H9 (cell line): ENCODE results near the gene MRPL48. TPM values are rescaled to one million over a fixed set of nuclear protein-coding genes. Genes with fewer than 3 reads are reported as not detected.

ENCODE experiments used
- DNase-seq: peaks from one replicate; pipeline ENCODE4 v3.0.0-alpha.2; 2017
- H2AFZ ChIP-seq: one replicate; pipeline ENCODE4 v1.6.1; 2013; ENCODE audit warnings: mild to moderate bottlenecking, low read length, control low read depth, moderate library complexity
- H2AK5ac ChIP-seq: 2 replicates; pipeline ENCODE4 v1.6.1; 2013; ENCODE audit warnings: low read length, control low read depth, mixed read lengths; ENCODE audit not compliant: insufficient read length
- H2BK120ac ChIP-seq: one replicate; pipeline ENCODE4 v1.6.1; 2013; ENCODE audit warnings: low read depth, mild to moderate bottlenecking, low read length, control low read depth, inconsistent platforms; ENCODE audit not compliant: poor library complexity, severe bottlenecking
- H2BK12ac ChIP-seq: 2 replicates; pipeline ENCODE4 v1.6.1; 2013; ENCODE audit warnings: low read length, control low read depth, mixed read lengths, low read depth; ENCODE audit not compliant: insufficient read length
- H2BK15ac ChIP-seq: 2 replicates; pipeline ENCODE4 v1.6.1; 2013; ENCODE audit warnings: low read depth, low read length, control low read depth
- H2BK20ac ChIP-seq: one replicate; pipeline ENCODE4 v1.6.1; 2013; ENCODE audit warnings: low read depth, mild to moderate bottlenecking, low read length, control low read depth, inconsistent platforms; ENCODE audit not compliant: poor library complexity, severe bottlenecking
- H2BK5ac ChIP-seq: 2 replicates; pipeline ENCODE4 v1.6.1; 2013; ENCODE audit warnings: low read length, control low read depth, mixed read lengths; ENCODE audit not compliant: insufficient read length
- H3K14ac ChIP-seq: 2 replicates; pipeline ENCODE4 v1.6.1; 2013; ENCODE audit warnings: low read length, control low read depth; ENCODE audit not compliant: insufficient read depth
- H3K18ac ChIP-seq: 2 replicates; pipeline ENCODE4 v1.6.1; 2013; ENCODE audit warnings: low read depth, mild to moderate bottlenecking, mixed read lengths, low read length, control low read depth; ENCODE audit not compliant: insufficient read length
- H3K23ac ChIP-seq: 2 replicates; pipeline ENCODE4 v1.6.1; 2013; ENCODE audit warnings: low read length, control low read depth, mixed read lengths, low read depth; ENCODE audit not compliant: insufficient read length
- H3K23me2 ChIP-seq: 2 replicates; pipeline ENCODE4 v1.6.1; 2013; ENCODE audit warnings: low read depth, mild to moderate bottlenecking, mixed read lengths, low read length, control low read depth; ENCODE audit not compliant: insufficient read length, poor library complexity, severe bottlenecking
- H3K27ac ChIP-seq: 2 replicates; pipeline ENCODE4 v1.5.1; 2013; ENCODE audit warnings: low read length, control low read depth, mixed read lengths, low read depth; ENCODE audit not compliant: insufficient read length
- H3K27me3 ChIP-seq: 2 replicates; pipeline ENCODE4 v1.6.1; 2013; ENCODE audit warnings: low read length, control low read depth, inconsistent platforms; ENCODE audit not compliant: insufficient read depth
- H3K4ac ChIP-seq: 2 replicates; pipeline ENCODE4 v1.6.1; 2013; ENCODE audit warnings: low read depth, mild to moderate bottlenecking, control low read depth, inconsistent platforms, low read length, moderate library complexity
- H3K4me1 ChIP-seq: 2 replicates; pipeline ENCODE4 v1.6.1; 2013; ENCODE audit warnings: low read length, control low read depth, inconsistent platforms; ENCODE audit not compliant: insufficient read depth
- H3K4me2 ChIP-seq: 2 replicates; pipeline ENCODE4 v1.6.1; 2013; ENCODE audit warnings: low read length, control low read depth, mixed read lengths; ENCODE audit not compliant: insufficient read length, insufficient read depth
- H3K56ac ChIP-seq: 2 replicates; pipeline ENCODE4 v1.6.1; 2013; ENCODE audit warnings: low read depth, mild to moderate bottlenecking, mixed read lengths, low read length, control low read depth; ENCODE audit not compliant: insufficient read length
- H3K79me1 ChIP-seq: 2 replicates; pipeline ENCODE4 v1.6.1; 2013; ENCODE audit warnings: low read depth, mild to moderate bottlenecking, moderate library complexity, low read length, control low read depth, inconsistent platforms; ENCODE audit not compliant: insufficient read depth, poor library complexity, severe bottlenecking
- H3K79me2 ChIP-seq: 2 replicates; pipeline ENCODE4 v1.6.1; 2013; ENCODE audit warnings: low read length, control low read depth, inconsistent platforms; ENCODE audit not compliant: insufficient read depth
- H3K9ac ChIP-seq: 2 replicates; pipeline ENCODE4 v1.6.1; 2013; ENCODE audit warnings: low read length, control low read depth, mixed read lengths; ENCODE audit not compliant: insufficient read length; ENCODE audit errors: extremely low read depth
- H3K9me3 ChIP-seq: one replicate; pipeline ENCODE4 v1.6.1; 2013; ENCODE audit warnings: low read depth, low read length, inconsistent platforms; ENCODE audit not compliant: control insufficient read depth
- H3T11ph ChIP-seq: one replicate; pipeline ENCODE4 v1.6.1; 2013; ENCODE audit warnings: mild to moderate bottlenecking, low read length, control low read depth, inconsistent platforms
- H4K20me1 ChIP-seq: one replicate; pipeline ENCODE4 v1.6.1; 2013; ENCODE audit not compliant: control insufficient read depth, insufficient read length, insufficient read depth
- H4K5ac ChIP-seq: 2 replicates; pipeline ENCODE4 v1.6.1; 2013; ENCODE audit warnings: low read depth, mild to moderate bottlenecking, mixed read lengths, low read length, control low read depth; ENCODE audit not compliant: insufficient read length
- H4K8ac ChIP-seq: replicated peaks from 2 replicates; pipeline ENCODE4 v1.6.1; 2013; ENCODE audit warnings: low read length, control low read depth, mixed read lengths, low read depth; ENCODE audit not compliant: insufficient read length
- H4K91ac ChIP-seq: 2 replicates; pipeline ENCODE4 v1.6.1; 2013; ENCODE audit warnings: low read depth, mild to moderate bottlenecking, moderate library complexity, mixed read lengths, low read length, control low read depth; ENCODE audit not compliant: insufficient read length
- H3K27ac Mint-ChIP-seq, 3 experiments: 2 replicates in 2 of 3; 3 replicates in 1 of 3; pipeline ENCODE4 v1.8.0; 2020 to 2021; ENCODE audit warnings: mixed read lengths in 3 of 3, mild to moderate bottlenecking in 1 of 3, moderate library complexity in 1 of 3
- H3K27me3 Mint-ChIP-seq: 2 replicates; pipeline ENCODE4 v1.8.0; 2021; ENCODE audit warnings: low read depth, mild to moderate bottlenecking, moderate library complexity, mixed read lengths
- H3K36me3 Mint-ChIP-seq, 3 experiments: 2 replicates in 2 of 3; 3 replicates in 1 of 3; pipeline ENCODE4 v1.8.0; 2020 to 2021; ENCODE audit warnings: low read depth in 3 of 3, mixed read lengths in 3 of 3; ENCODE audit not compliant: insufficient read depth in 1 of 3
- H3K4me1 Mint-ChIP-seq, 2 experiments: 2 replicates each; pipeline ENCODE4 v1.8.0; 2020; ENCODE audit warnings: mixed read lengths in 2 of 2
- H3K4me3 Mint-ChIP-seq, 2 experiments: 2 replicates in 1 of 2; 3 replicates in 1 of 2; pipeline ENCODE4 v1.8.0; 2020 to 2021; ENCODE audit warnings: mild to moderate bottlenecking in 2 of 2, mixed read lengths in 2 of 2, moderate library complexity in 1 of 2
- H3K9me3 Mint-ChIP-seq, 2 experiments: 2 replicates in 1 of 2; 3 replicates in 1 of 2; pipeline ENCODE4 v1.8.0; 2020; ENCODE audit warnings: mild to moderate bottlenecking in 2 of 2, mixed read lengths in 2 of 2, moderate library complexity in 1 of 2
- CTCF ChIP-seq: fragments of 200-600 bp; sonication (generic); conservative IDR thresholded peaks from 3 replicates; pipeline ENCODE4 v1.8.0; 2021; ENCODE audit warnings: antibody characterized with exemption, mild to moderate bottlenecking
- WGBS: extraction: QIAGEN DNeasy Blood & Tissue Kit; methylation state at CpG from one replicate; pipeline ENCODE4 v1.1.7; 2013; ENCODE audit warnings: missing lambda C conversion rate, low lambda C conversion rate, mixed read lengths; ENCODE audit not compliant: insufficient read length; ENCODE audit errors: extremely low coverage; 5-methylcytosine and 5-hydroxymethylcytosine counted together
- total RNA-seq: library from RNA; stranded (reverse); gene quantifications from 2 replicates; pipeline ENCODE4 v1.2.1, GENCODE V29; 2021

MRPL48 gene
- total RNA-seq, 1 experiment from 2014 or later: 36.4 TPM

DNA sequence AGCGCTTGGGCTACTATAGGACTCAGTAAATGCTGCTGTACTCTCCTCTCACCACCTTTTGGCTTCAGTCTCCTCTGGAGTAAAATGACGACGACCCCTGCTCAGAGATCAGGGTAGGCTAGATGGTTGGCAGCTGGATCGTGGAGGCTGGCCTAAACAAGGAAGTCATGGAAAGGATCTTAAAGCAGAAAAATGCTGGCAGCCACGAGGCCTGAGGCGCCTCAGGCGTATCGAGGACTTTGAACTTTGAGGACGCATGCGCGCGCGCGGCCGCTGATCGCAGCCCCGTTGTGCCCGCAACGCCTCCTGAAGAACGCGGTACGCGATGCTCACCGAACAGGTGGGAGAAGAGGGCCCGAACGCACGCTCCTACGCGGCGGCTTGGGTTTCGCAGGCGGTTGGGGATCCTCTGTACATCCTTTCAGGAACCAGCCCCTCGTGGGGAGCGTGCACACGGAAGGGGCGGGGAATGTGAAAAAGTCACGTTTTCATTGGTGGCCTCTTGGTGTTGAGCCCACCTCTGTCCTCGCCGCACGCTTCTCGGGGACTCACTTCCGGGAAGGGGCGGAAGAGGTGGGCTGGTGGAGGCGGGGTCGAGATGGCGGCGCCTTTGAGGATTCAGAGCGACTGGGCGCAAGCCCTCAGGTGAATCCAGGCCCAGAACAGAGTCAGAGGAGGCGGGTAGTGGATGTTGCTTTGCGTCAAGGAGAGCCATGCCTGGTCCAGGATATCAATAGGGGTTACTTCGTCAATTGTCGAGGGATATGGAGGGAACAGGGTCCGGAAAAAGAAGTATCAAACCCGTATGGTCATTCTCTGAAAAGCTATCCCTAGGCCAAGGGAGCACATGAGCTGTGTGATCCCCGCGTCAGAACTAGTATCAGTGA is 89.0 kb downstream of the MRPL48 start, which contains the start of the genes COA4 and PAAF1:
Gene COA4 (minus strand): TSS at position 423 of the 887 bp plus-strand sequence. CDS start 3,468 bp downstream, outside the sequence.
Gene PAAF1 (plus strand): TSS at position 576 of the 887 bp plus-strand sequence. CDS start 23 bp downstream, at position 599.
- peaks cover 21 to 50% (median 48%) of the 10 kb centered on the region in 3 experiments; a peak in 6 of 7 replicates for H3K36me3 Mint-ChIP-seq

More for the DNA sequence above, 89.0 kb downstream of the MRPL48 start, which contains the start of the genes COA4 and PAAF1:
- Histone ChIP-seq H2BK15ac (no peak within 1 kb of the TSS), H3K23ac (no peak within 1 kb of the TSS), H3K4me2 (peak within 1 kb of the TSS; percentile 99), H3K56ac (peak within 1 kb of the TSS; percentile 45), H2AFZ (peak within 1 kb of the TSS; percentile 5), H3K9ac (peak within 1 kb of the TSS; percentile 93), H2BK5ac (peak within 1 kb of the TSS; percentile 4), H2BK120ac (no peak within 1 kb of the TSS), H3K14ac (peak within 1 kb of the TSS; percentile 77), H4K20me1 (no peaks in the 10 kb centered on the region), H2AK5ac (no peak within 1 kb of the TSS), H3K18ac (peak within 1 kb of the TSS; percentile 93), H3K27ac (peak within 1 kb of the TSS; percentile 76), H4K5ac (peak within 1 kb of the TSS; percentile 37), H3K9me3 (no peaks in the 10 kb centered on the region), H4K91ac (no peak within 1 kb of the TSS), H3K27me3 (no peaks in the 10 kb centered on the region), H3K4ac (no peak within 1 kb of the TSS), H4K8ac (no peak within 1 kb of the TSS), H3K23me2 (peaks cover 11% of the 10 kb centered on the region), H2BK20ac (no peak within 1 kb of the TSS), H3T11ph (no peak within 1 kb of the TSS), H3K79me2 (peaks cover 9% of the 10 kb centered on the region; the same call in 1 of the 2 replicates), H2BK12ac (no peak within 1 kb of the TSS), H3K79me1 (peaks cover 12% of the 10 kb centered on the region), H3K4me1 (0 out of 2 replicates have a peak, but pooled peaks cover 3% of the 10 kb centered on the region)
- Mint-ChIP-seq H3K27ac (peak within 1 kb of the TSS; percentile 99 to 100 (median 100)), H3K27me3 (no peaks in the 10 kb centered on the region), H3K9me3 (no peaks in the 10 kb centered on the region; a peak in 1 of 5 replicates), H3K4me3 (peak within 1 kb of the TSS; percentile 86 to 98), H3K4me1 (peaks cover 18 to 23% of the 10 kb centered on the region in 2 experiments)
- TF ChIP-seq CTCF: no peak
- peak; percentile 97 for DNase-seq
- WGBS: no CpG with 5 or more reads among the region's 57 CpGs
